SK-N-MC (cell line): ENCODE results near the gene TMEM44.

Experiments used
- EZH2 ChIP-seq: fragments of 200-600 bp; sonication (generic); IDR thresholded peaks from one replicate; pipeline ENCODE4 v1.6.1; 2017; ENCODE audit warnings: antibody characterized with exemption
- FOXP2 ChIP-seq: optimal IDR thresholded peaks from 2 replicates; pipeline ENCODE3; 2011; ENCODE audit warnings: mild to moderate bottlenecking, moderate library complexity; ENCODE audit not compliant: insufficient read depth; ENCODE audit errors: extremely low read length, control extremely low read depth
- POLR2AphosphoS5 ChIP-seq: IDR thresholded peaks from 2 replicates; pipeline ENCODE4 v1.6.1; 2012; ENCODE audit warnings: mild to moderate bottlenecking, low read depth, low read length, borderline replicate concordance

GRCh38 chr3:194585880-194586281 is 47.3 kb downstream of the TMEM44 start:
- TF ChIP-seq POLR2AphosphoS5 (no peak), EZH2 (no peak), FOXP2 (no peak)
